Neural crest cell (in vitro differentiated cells): ENCODE measurements around the gene FGF2. TPM values are rescaled to one million over a fixed set of nuclear protein-coding genes. Genes with fewer than 3 reads are reported as not detected.

Experiments used
- DNase-seq: peaks from one replicate; pipeline ENCODE4 v3.0.0; 2021; ENCODE audit warnings: low read depth, mixed read lengths, low spot score
- H3K27ac Mint-ChIP-seq: one replicate; pipeline ENCODE4 v1.8.0; 2021; ENCODE audit warnings: mild to moderate bottlenecking, mixed read lengths; ENCODE audit not compliant: unreplicated experiment
- H3K27me3 Mint-ChIP-seq: 2 replicates; pipeline ENCODE4 v1.8.0; 2021; ENCODE audit warnings: low read depth, mild to moderate bottlenecking, mixed read lengths
- H3K36me3 Mint-ChIP-seq: 2 replicates; pipeline ENCODE4 v1.8.0; 2021; ENCODE audit warnings: low read depth, mild to moderate bottlenecking, mixed read lengths
- H3K4me1 Mint-ChIP-seq: 2 replicates; pipeline ENCODE4 v1.8.0; 2021; ENCODE audit warnings: mixed read lengths
- H3K4me3 Mint-ChIP-seq: one replicate; pipeline ENCODE4 v1.8.0; 2021; ENCODE audit warnings: mild to moderate bottlenecking, mixed read lengths
- H3K9me3 Mint-ChIP-seq: 2 replicates; pipeline ENCODE4 v1.8.0; 2021; ENCODE audit warnings: mixed read lengths
- total RNA-seq: library from RNA; stranded (reverse); gene quantifications from 2 replicates; pipeline ENCODE4 v1.2.1, GENCODE V29; 2021
- TF ChIP-seq, protein P1 (sequence below): fragments of 200-600 bp; sonication (generic); conservative IDR thresholded peaks from 2 replicates; pipeline ENCODE4 v1.5.0; 2021; ENCODE audit warnings: antibody characterized with exemption, mild to moderate bottlenecking

The FGF2 gene
- total RNA-seq, 1 donor from 2014 or later: 14.6 TPM

DNA sequence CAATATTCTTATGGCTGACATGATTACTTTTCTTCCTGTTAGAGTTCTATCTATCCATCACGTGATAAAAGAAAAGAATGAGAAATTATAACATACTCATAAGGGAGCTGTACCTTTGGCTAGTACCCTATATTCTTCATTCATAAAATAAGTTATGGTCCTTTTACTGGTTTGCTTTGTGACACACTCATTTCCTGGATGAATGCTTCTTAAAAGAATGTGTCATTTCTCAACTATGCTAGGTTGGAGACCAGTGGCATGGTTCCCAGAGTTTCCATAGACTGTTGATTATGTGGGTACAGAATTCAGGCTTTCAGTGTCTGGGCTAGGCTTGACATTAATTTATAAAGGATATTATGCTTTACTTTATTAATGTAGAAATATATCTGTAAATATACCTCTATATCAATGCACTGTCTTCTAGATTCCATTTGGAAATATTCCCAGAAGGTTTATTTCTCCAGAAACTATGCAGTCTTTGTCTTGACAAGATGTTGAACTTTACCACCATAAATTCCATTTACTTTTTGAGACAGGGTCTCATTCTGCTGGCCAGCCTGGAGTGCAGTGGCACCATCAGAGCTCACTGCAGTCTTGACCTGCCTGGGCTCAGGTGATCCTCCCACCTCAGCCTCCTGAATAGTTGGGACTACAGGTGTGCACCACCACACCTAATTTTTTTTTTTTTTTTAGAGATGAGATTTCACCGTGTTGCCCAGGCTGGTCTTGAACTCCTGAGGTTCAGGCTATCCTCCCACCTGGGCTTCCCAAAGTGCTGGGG is 71.9 kb downstream of the FGF2 start:
- Mint-ChIP-seq H3K4me1 (no peaks in the 10 kb centered on the region), H3K27ac (no peak overlapping the region), H3K4me3 (no peak overlapping the region)

DNA sequence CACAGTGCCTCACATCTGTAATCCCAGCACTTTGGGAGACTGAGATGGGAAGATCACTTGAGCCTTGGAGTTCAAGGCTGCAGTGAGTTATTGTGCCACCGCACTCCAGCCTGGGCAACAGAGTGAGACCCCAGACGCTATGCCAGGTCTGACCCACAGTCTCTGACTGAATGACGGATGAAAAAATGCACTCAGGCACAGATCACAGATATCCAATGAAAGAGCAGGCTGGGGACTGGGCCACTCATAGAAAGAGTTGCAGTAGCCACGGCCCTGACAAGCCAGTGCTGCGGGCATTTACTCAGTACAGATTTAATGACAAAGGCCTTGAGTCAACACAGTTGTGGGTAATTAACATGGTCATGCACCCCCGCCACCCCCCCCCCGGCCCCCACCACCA is 73.1 kb downstream of the FGF2 start:
- Mint-ChIP-seq H3K4me3 (no peak overlapping the region), H3K36me3 (peaks cover under 1% of the 10 kb centered on the region), H3K27me3 (no peaks in the 10 kb centered on the region), H3K4me1 (no peaks in the 10 kb centered on the region), H3K9me3 (no peaks in the 10 kb centered on the region), H3K27ac (no peak overlapping the region)
- TF ChIP-seq, protein P1, sequence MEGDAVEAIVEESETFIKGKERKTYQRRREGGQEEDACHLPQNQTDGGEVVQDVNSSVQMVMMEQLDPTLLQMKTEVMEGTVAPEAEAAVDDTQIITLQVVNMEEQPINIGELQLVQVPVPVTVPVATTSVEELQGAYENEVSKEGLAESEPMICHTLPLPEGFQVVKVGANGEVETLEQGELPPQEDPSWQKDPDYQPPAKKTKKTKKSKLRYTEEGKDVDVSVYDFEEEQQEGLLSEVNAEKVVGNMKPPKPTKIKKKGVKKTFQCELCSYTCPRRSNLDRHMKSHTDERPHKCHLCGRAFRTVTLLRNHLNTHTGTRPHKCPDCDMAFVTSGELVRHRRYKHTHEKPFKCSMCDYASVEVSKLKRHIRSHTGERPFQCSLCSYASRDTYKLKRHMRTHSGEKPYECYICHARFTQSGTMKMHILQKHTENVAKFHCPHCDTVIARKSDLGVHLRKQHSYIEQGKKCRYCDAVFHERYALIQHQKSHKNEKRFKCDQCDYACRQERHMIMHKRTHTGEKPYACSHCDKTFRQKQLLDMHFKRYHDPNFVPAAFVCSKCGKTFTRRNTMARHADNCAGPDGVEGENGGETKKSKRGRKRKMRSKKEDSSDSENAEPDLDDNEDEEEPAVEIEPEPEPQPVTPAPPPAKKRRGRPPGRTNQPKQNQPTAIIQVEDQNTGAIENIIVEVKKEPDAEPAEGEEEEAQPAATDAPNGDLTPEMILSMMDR: no peak
- no peak for DNase-seq

More for the DNA sequence above, 71.9 kb downstream of the FGF2 start:
- Mint-ChIP-seq H3K9me3 (no peaks in the 10 kb centered on the region), H3K36me3 (no peaks in the 10 kb centered on the region), H3K27me3 (no peaks in the 10 kb centered on the region)
- no peak for DNase-seq
- TF ChIP-seq, protein P1: no peak

DNA sequence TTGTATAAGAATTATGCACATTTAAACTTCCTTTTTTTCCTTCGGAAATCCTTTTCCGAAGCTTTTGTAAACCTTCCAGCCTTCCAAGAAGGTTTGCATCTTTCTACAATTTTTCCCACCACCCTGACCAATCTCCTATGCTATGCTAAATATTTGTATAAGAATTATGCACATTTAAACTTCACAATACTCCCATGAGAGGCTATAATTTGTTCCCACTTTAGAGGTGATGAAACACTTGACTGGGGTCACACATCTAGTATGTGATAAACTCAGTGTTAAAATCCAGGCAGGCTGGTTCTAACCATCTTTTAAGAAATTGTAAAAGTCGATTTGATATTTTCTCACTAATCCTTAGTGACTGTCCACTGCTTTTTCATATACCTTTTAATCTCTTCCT is 73.7 kb downstream of the FGF2 start:
- H3K27ac Mint-ChIP-seq: no peak overlapping the region
- TF ChIP-seq, protein P1: no peak
- DNase-seq: no peak
- no peaks in the 10 kb centered on the region for H3K9me3 Mint-ChIP-seq
- peaks cover 2% of the 10 kb centered on the region for H3K36me3 Mint-ChIP-seq
- H3K4me1 Mint-ChIP-seq: no peaks in the 10 kb centered on the region
- no peaks in the 10 kb centered on the region for H3K27me3 Mint-ChIP-seq
- no peak overlapping the region for H3K4me3 Mint-ChIP-seq

- Mint-ChIP-seq H3K36me3 (peaks cover 2% of the 10 kb centered on the region), H3K27ac (no peak overlapping the region), H3K4me3 (no peak overlapping the region), H3K27me3 (no peaks in the 10 kb centered on the region), H3K9me3 (no peaks in the 10 kb centered on the region), H3K4me1 (no peaks in the 10 kb centered on the region)
- no peak for DNase-seq
- TF ChIP-seq, protein P1: no peak
These were observed 74.8 kb downstream of the FGF2 start for GRCh38 chr4:122901247-122902010.

GRCh38 chr4:122903766-122904288 is 77.2 kb downstream of the FGF2 start:
- Mint-ChIP-seq H3K4me1 (peaks cover 4% of the 10 kb centered on the region), H3K27me3 (no peaks in the 10 kb centered on the region), H3K4me3 (no peak overlapping the region), H3K27ac (peak overlapping the region; percentile 32), H3K36me3 (peaks cover 4% of the 10 kb centered on the region), H3K9me3 (no peaks in the 10 kb centered on the region)
- no peak for DNase-seq
- TF ChIP-seq, protein P1: no peak
